K562 (cell line): ENCODE results near the gene CDC45. TPM values are rescaled to one million over a fixed set of nuclear protein-coding genes. Genes with fewer than 3 reads are reported as not detected.
A peak's percentile ranks its signal among the peaks of the same experiment; 100 is the strongest.

ENCODE experiments used
- MEF2A ChIP-seq: IDR thresholded peaks from 2 replicates; pipeline ENCODE4 v1.6.1; 2011; ENCODE audit warnings: low read depth, mild to moderate bottlenecking, low read length, moderate library complexity; ENCODE audit not compliant: control insufficient read depth
- NCOA4 ChIP-seq: fragments of 450-650 bp; IDR thresholded peaks from 2 replicates; pipeline ENCODE4 v1.6.1; 2018; ENCODE audit warnings: mild to moderate bottlenecking; ENCODE audit not compliant: partially characterized antibody
- PML ChIP-seq: IDR thresholded peaks from 2 replicates; pipeline ENCODE4 v1.6.1; 2012; ENCODE audit warnings: low read length, inconsistent platforms
- RBFOX2 ChIP-seq: fragments of 200-400 bp; formaldehyde crosslinking; IDR thresholded peaks from 2 replicates; pipeline ENCODE4 v1.6.1; 2017; ENCODE audit warnings: low read depth, mild to moderate bottlenecking, low read length, moderate library complexity
- SUPT5H ChIP-seq: fragments of 450-650 bp; IDR thresholded peaks from 2 replicates; pipeline ENCODE4 v1.6.1; 2016
- TEAD2 ChIP-seq: fragments of 450-650 bp; IDR thresholded peaks from 2 replicates; pipeline ENCODE4 v1.6.1; 2016; ENCODE audit warnings: missing genetic modification characterization, control low read depth, missing compliant biosample characterization
- TRIM24 ChIP-seq, 2 experiments: fragments of 450-650 bp; IDR thresholded peaks; 2 replicates each; pipeline ENCODE4 v1.6.1; 2016
- ZC3H4 ChIP-seq: sonication (generic); formaldehyde crosslinking; IDR thresholded peaks from 2 replicates; pipeline ENCODE4 v1.9.0; 2021; ENCODE audit warnings: missing genetic modification reagents, borderline replicate concordance
- ZNF133 ChIP-seq: fragments of 250-450 bp; sonication (Bioruptor Pico); IDR thresholded peaks from 2 replicates; pipeline ENCODE4 v1.4.0; 2020; ENCODE audit warnings: mild to moderate bottlenecking
- ZNF668 ChIP-seq: fragments of 250-450 bp; sonication (Bioruptor Pico); IDR thresholded peaks from 2 replicates; pipeline ENCODE4 v1.8.0; 2022; ENCODE audit warnings: mild to moderate bottlenecking, inconsistent platforms
- polyA plus RNA-seq, 8 experiments: library from polyadenylated mRNA; depleted of rRNA in 4 of 8; stranded (reverse) in 5 of 8; unstranded in 3 of 8; fragments of >200 nt; fragmentation: Nextera tagmentation in 2 of 8; fragmentation: Illumina TruSeq in 1 of 8; extraction: Ambion mirVana in 2 of 8; extraction: Trizol in 1 of 8; gene quantifications; 2 replicates each; pipeline versions ENCODE4 v1.2.1 to v1.2.3, GENCODE V29; 2011 to 2014; ENCODE audit warnings: inconsistent platforms in 1 of 8, missing spikeins in 1 of 8
- total RNA-seq, 7 experiments: library from RNA; depleted of rRNA in 6 of 7; stranded (reverse); fragments of >200 nt in 6 of 7; fragmentation: Illumina TruSeq in 2 of 7; extraction: Trizol in 2 of 7; gene quantifications; 2 replicates each; pipeline versions ENCODE4 v1.2.1 to v1.2.3, GENCODE V29; 2011 to 2021; ENCODE audit warnings: low replicate concordance in 1 of 7
- TF ChIP-seq, protein P1 (sequence below), 2 experiments: fragments of 250-450 bp in 1 of 2; fragments of 450-650 bp in 1 of 2; sonication (Bioruptor Pico) in 1 of 2; IDR thresholded peaks; 2 replicates each; pipeline versions ENCODE4 v1.6.1 to v1.8.0; 2016 to 2021; ENCODE audit warnings: mild to moderate bottlenecking in 2 of 2, moderate library complexity in 2 of 2, missing compliant biosample characterization in 1 of 2, missing genetic modification characterization in 1 of 2
- TF ChIP-seq, protein P2 (sequence below): fragments of 250-450 bp; sonication (Bioruptor Pico); IDR thresholded peaks from 2 replicates; pipeline ENCODE4 v1.5.0; 2021
- TF ChIP-seq, protein P3 (sequence below): fragments of 250-450 bp; sonication (Bioruptor Pico); IDR thresholded peaks from 2 replicates; pipeline ENCODE4 v1.5.0; 2021; ENCODE audit warnings: mild to moderate bottlenecking, borderline replicate concordance
- TF ChIP-seq, protein P4 (sequence below): IDR thresholded peaks from 2 replicates; pipeline ENCODE4 v1.6.1; 2011; ENCODE audit not compliant: insufficient read length; ENCODE audit errors: extremely low read depth
- TF ChIP-seq, protein P5 (sequence below), 3 experiments: IDR thresholded peaks in 2 of 3; conservative IDR thresholded peaks in 1 of 3; 2 replicates each; pipeline ENCODE4 v1.5.1; 2011 to 2012; ENCODE audit warnings: low read length in 3 of 3, mild to moderate bottlenecking in 3 of 3, control low read depth in 2 of 3, improper control_type of control experiment in 1 of 3, inconsistent platforms in 1 of 3, low read depth in 1 of 3, mixed read lengths in 1 of 3, moderate library complexity in 1 of 3; ENCODE audit not compliant: insufficient read depth in 2 of 3
- TF ChIP-seq, protein P6 (sequence below): fragments of 450-650 bp; IDR thresholded peaks from 2 replicates; pipeline ENCODE4 v1.6.1; 2016; ENCODE audit warnings: borderline replicate concordance

Gene CDC45
- total and polyA plus RNA-seq, 9 of the 15 experiments (the other 6 are each of a cell fraction or from before 2014, with no cell fraction given), result 251 to 580 (median 410) TPM

DNA sequence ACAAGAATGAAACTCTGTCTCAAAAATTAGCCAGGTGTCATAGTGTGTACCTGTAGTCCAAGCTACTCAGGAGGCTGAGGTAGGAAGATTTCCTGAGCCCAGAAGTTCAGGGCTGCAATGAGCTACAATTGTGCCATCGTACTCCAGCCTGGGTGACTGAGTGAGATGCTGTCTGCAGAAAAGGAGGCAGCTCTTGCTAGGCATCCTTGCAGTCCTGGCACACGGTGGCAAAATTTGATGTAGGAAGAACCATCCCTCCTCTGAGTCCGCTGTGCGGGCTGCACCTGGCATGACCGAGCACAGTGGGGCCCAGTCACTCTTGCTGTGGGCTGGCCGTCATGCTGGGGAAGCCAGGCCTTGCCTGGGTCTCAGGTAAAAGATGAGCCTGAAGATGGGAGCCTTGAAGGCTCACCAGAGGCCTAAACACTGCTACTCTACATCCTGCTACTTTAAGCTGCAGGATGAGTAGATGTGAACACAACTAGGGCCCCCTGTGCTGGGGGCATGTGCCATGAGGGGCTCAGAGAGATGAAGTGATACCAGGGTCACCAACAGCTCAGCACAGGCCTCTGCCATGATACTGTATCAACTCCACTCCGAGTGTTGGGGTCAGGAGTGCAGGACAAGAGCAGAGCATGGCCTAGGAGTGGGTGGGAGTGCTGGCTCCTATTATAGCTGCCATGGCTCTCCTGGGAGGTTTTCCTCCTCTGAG is 18.6 kb downstream of the CDC45 start (continued):
- TF ChIP-seq PML (no peak), TRIM24 (IDR thresholded peaks at IDR 0.05) (no peak), ZC3H4 (CRISPR knock-in tag) (no peak), TEAD2 (tag) (no peak), SUPT5H (peak; percentile 7; the same call in 1 of the 2 replicates), RBFOX2 (peak; percentile 56), NCOA4 (no peak), ZNF133 (CRISPR knock-in tag) (no peak), ZNF668 (CRISPR knock-in tag) (no peak), MEF2A (no peak)
- TF ChIP-seq, protein P1, sequence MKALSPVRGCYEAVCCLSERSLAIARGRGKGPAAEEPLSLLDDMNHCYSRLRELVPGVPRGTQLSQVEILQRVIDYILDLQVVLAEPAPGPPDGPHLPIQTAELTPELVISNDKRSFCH (CRISPR knock-in tag; IDR thresholded peaks at IDR 0.05), result no peak
- TF ChIP-seq, protein P1 (tag; IDR thresholded peaks at IDR 0.05), result no peak
- TF ChIP-seq, protein P2, sequence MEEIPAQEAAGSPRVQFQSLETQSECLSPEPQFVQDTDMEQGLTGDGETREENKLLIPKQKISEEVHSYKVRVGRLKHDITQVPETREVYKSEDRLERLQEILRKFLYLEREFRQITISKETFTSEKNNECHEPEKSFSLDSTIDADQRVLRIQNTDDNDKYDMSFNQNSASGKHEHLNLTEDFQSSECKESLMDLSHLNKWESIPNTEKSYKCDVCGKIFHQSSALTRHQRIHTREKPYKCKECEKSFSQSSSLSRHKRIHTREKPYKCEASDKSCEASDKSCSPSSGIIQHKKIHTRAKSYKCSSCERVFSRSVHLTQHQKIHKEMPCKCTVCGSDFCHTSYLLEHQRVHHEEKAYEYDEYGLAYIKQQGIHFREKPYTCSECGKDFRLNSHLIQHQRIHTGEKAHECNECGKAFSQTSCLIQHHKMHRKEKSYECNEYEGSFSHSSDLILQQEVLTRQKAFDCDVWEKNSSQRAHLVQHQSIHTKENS (CRISPR knock-in tag), result no peak
- TF ChIP-seq, protein P3, sequence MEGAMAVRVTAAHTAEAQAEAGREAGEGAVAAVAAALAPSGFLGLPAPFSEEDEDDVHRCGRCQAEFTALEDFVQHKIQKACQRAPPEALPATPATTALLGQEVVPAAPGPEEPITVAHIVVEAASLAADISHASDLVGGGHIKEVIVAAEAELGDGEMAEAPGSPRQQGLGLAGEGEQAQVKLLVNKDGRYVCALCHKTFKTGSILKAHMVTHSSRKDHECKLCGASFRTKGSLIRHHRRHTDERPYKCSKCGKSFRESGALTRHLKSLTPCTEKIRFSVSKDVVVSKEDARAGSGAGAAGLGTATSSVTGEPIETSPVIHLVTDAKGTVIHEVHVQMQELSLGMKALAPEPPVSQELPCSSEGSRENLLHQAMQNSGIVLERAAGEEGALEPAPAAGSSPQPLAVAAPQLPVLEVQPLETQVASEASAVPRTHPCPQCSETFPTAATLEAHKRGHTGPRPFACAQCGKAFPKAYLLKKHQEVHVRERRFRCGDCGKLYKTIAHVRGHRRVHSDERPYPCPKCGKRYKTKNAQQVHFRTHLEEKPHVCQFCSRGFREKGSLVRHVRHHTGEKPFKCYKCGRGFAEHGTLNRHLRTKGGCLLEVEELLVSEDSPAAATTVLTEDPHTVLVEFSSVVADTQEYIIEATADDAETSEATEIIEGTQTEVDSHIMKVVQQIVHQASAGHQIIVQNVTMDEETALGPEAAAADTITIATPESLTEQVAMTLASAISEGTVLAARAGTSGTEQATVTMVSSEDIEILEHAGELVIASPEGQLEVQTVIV (CRISPR knock-in tag), result no peak
- TF ChIP-seq, protein P4, sequence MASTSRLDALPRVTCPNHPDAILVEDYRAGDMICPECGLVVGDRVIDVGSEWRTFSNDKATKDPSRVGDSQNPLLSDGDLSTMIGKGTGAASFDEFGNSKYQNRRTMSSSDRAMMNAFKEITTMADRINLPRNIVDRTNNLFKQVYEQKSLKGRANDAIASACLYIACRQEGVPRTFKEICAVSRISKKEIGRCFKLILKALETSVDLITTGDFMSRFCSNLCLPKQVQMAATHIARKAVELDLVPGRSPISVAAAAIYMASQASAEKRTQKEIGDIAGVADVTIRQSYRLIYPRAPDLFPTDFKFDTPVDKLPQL, result no peak
- TF ChIP-seq, protein P5, sequence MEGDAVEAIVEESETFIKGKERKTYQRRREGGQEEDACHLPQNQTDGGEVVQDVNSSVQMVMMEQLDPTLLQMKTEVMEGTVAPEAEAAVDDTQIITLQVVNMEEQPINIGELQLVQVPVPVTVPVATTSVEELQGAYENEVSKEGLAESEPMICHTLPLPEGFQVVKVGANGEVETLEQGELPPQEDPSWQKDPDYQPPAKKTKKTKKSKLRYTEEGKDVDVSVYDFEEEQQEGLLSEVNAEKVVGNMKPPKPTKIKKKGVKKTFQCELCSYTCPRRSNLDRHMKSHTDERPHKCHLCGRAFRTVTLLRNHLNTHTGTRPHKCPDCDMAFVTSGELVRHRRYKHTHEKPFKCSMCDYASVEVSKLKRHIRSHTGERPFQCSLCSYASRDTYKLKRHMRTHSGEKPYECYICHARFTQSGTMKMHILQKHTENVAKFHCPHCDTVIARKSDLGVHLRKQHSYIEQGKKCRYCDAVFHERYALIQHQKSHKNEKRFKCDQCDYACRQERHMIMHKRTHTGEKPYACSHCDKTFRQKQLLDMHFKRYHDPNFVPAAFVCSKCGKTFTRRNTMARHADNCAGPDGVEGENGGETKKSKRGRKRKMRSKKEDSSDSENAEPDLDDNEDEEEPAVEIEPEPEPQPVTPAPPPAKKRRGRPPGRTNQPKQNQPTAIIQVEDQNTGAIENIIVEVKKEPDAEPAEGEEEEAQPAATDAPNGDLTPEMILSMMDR (IDR thresholded peaks at IDR 0.05 in 2 of 3, conservative IDR thresholded peaks at IDR 0.05 in 1 of 3; ENCODE audit: insufficient read depth in 2 of 3, low read depth in 1 of 3, low read length in 3 of 3), result no peak
- TF ChIP-seq, protein P6, sequence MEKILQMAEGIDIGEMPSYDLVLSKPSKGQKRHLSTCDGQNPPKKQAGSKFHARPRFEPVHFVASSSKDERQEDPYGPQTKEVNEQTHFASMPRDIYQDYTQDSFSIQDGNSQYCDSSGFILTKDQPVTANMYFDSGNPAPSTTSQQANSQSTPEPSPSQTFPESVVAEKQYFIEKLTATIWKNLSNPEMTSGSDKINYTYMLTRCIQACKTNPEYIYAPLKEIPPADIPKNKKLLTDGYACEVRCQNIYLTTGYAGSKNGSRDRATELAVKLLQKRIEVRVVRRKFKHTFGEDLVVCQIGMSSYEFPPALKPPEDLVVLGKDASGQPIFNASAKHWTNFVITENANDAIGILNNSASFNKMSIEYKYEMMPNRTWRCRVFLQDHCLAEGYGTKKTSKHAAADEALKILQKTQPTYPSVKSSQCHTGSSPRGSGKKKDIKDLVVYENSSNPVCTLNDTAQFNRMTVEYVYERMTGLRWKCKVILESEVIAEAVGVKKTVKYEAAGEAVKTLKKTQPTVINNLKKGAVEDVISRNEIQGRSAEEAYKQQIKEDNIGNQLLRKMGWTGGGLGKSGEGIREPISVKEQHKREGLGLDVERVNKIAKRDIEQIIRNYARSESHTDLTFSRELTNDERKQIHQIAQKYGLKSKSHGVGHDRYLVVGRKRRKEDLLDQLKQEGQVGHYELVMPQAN, result no peak
